GM21360 (cell line): Measurements from ENCODE around the gene MTA1.

ENCODE experiments used
- ATAC-seq: cut with Tn5 transposase; IDR thresholded peaks from one replicate; pipeline ENCODE4 v1.9.1; 2021; ENCODE audit warnings: mild to moderate bottlenecking, moderate library complexity; ENCODE audit not compliant: unreplicated experiment

MTA1 gene

DNA sequence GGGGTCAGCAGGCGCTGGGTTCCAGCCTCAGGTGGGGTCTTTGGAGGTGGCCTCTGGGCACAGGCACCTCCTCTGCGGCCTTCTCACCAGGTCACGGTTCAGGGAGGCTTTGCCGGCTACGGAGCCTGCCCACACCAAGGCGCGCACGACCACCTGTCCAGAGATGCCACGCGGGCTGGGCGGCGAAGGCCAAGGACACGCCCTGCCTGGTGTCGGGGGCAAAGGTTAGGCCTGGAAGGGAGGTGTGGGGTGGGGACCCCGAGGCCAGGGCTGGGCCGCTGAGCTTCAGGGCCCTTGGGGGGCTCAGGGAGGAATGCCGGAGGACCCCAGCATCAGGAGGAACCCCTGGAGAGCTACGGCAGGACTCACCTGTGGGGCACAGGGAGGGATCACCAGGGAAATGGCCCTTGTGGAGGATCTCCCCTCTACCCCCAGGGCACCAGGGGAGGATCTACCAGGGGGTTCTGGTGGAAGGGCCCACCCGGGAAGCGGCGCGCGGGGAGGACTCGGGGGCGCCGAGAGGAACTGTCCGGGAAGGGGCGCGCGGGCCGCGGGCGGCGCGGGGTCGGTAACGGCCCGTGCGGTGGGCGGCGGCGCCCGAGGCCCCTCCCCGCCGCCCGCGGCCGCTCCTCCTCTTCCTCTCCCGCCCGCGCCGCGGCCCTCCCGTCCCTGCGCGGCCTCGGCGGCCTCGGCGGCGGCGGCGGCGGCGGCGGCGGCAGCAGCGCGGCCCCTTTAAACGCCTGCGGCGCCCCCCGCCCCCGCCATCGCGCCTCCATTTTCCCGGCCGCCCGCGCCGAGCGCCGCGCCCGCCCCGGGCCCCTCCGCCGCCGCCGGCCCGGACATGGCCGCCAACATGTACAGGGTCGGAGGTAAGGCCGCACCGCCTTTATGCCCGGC, at the start of gene MTA1:
Gene MTA1, plus strand, starts transcription at position 633 of the 897 bp plus-strand sequence. Its CDS starts 209 bp downstream, at position 842.
- no peak for ATAC-seq

DNA sequence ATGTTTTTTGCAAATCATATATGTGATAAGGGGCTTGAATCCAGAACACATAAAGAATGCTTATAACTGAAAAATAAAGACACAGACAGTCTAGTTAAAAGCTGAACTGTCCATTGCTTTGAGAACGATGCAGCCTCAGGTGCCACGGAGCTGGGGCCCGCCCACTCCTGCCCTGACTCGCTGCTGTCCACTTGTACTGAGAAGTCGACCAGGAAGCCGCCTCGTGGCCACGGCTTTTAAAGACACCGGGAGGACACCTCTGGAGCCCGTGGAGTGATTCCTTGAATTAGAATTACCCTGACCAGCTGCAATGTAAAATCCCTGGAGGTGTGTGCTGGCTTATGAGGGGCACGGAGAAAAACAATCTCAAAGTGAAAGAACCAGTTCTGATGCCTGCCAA, 45.2 kb upstream of the MTA1 start:
- no peak for ATAC-seq

DNA sequence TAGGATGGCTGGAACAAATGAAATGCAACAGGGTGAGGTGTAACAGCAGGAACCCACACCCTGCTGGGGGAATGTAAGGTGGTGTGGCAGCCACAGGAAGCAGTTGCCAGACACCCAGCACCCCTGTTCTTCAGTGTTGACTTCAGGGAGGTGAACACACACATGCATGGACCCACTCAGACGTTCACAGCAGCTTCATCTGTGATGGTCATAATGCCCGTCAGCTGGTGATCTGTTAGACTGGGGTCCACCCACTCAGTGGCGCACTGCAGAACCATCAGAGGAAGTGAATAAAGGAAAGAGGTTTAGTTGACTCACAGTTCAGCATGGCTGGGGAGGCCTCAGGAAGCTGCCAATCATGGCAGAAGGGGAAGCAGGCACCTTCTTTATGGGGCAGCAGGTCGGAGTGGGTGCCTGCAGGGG, 44.0 kb upstream of the MTA1 start:
- ATAC-seq: no peak

DNA sequence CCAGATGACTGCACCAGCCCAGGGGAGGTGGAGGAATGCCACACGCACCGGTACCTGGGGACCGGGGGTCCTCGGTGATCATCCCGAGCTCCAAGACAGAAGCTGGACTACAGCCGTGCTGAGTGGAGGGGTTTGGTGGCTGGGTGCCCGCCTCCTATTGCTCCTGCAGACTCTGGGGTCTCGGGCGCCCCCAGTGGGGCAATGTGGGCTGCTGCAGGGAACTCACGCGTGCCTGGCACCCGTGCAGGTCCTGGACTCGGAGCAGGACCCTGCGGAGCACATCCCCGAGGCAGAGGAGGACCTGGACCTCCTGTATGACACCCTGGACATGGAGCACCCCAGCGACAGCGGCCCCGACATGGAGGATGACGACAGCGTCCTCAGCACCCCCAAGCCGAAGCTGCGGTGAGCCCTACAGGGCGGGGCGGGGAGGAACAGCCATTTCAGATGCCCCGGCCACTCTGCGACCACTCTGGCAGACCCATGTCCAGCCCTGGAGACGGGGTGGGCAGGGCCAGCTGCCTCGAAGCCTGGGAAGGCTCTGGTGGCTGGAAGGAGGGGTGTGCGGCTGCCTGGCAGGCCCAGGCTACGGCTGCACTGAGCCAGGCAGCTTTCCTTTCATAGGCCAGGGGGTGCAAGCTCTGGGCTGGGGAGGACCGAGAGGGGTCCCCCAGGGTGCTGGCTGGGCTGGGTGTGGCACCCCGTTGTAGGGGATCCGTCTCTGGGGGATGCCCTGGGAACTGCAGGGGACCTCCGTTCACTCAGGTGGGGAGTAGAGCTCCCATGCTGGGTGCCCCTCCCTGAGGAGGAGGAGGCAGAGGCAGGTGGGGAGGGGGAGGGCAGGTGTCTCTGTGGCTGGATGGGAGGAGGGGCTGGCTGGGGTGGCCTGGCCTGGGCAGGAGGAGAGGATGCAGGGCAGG, 42.8 kb upstream of the MTA1 start:
- ATAC-seq: no peak

DNA sequence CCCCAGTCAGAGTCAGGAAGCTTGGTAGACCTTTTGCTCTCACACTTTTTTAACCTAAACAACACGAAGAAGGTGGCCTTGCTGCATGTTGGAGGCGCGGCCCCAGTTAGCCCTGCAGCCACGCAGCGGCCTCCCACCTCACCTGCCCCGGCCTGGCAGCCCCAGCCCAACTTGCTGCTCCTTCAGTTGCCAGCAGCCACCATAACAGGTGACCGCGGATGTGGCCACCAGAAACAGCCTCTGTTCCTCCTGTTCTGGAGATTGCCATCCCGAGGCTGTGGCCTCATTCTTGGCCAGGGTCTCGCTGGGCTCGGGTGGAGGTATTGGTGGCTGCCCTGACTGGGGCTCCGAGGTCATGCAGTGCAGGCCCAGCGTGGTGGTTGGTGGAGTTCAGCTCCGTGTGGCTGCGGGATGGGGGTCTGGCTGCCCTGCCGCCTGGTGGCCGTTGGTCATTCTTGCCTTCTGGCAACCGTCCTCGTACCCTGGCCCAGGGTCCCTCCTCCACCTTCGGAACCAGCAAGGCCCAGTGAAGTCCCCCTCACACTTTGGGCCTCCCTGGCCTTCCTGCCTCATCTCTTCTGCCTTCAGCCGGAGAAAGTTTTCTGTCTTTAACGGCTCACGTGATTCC, 42.0 kb upstream of the MTA1 start:
- no peak for ATAC-seq

DNA sequence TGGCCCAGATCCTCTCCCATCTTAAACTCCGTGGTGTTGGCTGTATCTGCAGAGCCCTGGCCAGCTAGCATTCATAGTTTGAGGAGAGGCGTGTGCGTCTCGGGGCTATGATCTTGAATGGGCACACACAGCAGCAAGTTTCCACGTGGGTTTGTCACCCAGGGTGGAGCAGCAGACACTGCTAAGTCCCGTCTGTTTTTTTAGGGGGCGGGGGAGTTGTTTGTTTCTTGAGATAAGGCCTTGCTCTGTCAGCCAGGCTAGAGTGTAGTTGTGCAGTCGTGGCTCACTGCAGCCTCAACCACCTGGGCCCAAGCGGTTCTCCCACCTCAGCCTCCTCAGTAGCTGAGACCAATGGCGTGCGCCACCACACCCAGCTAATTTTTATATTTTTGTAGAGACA, 41.4 kb upstream of the MTA1 start:
- ATAC-seq: no peak

DNA sequence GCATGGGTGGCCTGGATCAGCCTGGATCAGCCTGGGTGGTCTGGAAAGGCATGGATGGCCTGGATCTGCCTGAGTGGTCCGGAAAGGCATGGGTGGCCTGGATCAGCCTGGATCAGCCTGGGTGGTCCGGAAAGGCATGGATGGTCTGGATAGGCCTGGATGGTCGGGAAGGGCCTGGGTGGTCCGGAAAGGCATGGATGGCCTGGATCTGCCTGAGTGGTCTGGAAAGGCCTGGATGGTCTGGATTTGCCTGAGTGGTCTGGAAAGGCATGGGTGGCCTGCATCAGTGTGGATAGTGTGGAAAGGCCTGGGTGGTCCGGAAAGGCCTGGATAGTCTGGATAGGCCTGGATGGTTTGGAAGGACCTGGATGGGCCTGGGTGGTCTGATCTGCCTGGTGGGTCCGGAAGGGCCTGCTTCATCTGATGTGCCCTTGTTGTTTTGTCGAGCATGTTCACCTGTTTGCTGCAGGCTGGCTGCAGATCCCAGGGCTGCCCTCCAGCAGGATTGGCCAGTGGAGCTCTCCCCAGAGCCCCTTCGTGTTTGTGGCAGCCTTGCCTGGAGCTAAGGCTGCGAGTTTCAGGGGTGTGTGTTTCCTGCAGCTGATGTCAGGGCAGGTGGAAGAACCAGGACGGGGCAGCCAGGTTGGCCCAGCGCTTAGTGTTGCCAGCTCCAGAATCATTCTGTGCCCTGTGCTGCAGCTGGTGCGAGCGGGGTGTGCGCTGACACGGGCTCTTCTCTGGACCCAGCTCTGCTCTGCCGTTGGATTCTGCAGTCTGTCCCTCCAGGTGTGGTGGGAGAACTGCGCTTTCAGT, 40.5 kb upstream of the MTA1 start:
- no peak for ATAC-seq

DNA sequence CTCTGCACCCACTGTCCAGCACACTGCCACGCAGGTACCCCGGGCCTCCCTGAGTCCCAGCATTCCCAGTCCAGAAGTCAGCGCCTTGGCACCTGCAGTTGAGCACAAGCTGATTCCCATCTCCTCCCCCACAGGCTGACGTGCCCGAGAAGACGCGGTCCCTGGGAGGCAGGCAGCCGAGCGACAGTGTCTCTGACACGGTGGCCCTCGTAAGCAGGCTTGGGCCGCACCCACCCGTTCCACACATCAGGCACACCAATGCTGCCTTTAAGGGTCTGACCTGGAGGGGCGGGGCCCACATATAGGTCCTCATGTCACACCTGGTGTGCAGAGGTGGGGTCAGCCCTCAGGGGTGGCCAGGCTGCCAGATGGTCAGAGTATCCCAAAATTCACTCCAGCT, 39.7 kb upstream of the MTA1 start:
- no peak for ATAC-seq

DNA sequence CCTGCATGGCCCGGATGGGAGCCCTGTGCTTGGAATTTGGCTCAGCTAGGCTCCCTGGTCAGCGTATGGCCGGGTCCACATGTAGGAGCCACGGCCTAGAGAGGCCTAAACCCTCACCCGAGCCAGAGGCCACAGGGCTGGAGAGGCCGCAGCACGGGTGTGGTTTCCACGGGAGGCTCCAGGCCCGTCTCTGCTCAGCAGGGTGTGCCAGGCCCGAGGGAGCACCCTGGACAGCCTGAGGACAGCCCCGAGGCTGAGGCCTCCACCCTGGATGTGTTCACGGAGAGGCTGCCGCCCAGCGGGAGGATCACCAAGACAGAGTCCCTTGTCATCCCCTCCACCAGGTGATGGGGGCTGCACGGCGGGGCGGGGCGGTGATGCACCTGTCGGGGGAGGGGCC, 38.9 kb upstream of the MTA1 start:
- ATAC-seq: no peak

DNA sequence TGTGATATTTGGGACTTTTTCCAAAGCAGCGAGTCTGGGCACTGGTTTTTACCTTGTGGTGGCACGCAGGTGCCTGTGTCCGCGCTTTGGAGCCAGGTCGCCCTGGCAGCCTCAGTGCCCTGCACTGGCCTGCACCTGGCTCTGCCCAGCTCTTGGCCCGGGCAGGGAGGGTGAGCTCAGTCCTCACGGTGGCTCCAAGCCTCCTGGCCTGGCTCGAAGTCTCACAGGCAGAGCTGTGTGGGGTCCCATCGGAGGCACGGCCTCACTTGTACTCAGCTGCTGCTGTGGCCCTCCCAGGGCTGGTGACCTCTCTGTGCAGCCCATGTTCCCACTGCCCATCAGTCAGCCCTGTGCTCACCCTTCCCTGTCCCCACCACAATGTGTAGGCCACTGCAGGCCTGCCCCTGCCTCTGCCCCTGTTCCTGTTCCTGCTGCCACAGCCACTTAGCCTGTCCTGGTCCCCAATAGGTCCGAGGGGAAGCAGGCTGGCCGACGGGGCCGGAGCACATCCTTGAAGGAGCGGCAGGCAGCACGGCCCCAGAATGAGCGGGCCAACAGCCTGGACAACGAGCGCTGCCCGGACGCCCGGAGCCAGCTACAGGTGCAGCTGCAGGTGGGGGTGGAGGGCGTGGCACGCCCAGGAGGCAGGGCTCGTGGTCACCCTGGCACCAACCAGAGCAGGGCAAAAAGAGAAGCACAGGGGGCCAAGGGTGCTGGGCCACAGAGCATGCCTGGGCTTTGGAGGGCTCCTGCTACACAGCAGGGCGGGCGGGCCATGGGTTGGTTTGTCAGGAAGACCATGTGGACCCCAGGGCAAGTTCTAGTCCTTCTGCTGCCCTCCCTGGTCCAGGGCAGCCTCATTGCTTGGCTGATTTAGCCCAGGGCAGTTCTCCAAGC, 37.9 kb upstream of the MTA1 start:
- ATAC-seq: no peak

DNA sequence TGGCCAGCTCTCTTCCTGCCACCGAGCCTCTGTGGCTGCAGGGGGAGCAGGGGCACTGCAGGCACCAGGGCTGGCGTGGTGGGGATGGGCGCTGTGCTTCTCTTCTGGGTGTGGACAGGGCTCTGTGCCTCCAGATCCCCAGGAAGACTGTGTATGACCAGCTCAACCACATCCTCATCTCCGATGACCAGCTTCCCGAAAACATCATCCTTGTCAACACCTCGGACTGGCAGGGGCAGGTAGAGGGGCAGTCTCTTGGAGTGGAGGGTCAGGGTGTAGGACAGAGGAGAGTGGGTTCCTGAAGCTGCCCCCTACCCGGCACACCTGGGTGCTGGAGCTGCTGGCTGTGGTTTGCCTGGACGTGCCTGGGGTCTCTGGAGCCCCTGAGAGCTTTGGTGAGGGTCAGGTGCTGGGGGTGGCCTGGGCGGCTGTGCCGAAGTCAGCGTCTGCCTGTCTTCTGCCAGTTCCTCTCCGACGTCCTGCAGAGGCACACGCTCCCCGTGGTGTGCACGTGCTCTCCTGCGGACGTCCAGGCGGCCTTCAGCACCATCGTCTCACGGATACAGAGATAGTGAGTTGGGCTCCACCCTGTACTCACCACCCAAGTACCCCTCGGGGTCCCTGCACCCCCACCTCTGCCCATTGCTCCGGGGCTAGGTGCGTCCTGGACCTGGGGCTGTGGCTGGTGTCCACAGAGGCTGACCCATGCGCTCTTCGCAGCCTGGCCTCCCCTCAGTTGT, 37.1 kb upstream of the MTA1 start:
- no peak for ATAC-seq

DNA sequence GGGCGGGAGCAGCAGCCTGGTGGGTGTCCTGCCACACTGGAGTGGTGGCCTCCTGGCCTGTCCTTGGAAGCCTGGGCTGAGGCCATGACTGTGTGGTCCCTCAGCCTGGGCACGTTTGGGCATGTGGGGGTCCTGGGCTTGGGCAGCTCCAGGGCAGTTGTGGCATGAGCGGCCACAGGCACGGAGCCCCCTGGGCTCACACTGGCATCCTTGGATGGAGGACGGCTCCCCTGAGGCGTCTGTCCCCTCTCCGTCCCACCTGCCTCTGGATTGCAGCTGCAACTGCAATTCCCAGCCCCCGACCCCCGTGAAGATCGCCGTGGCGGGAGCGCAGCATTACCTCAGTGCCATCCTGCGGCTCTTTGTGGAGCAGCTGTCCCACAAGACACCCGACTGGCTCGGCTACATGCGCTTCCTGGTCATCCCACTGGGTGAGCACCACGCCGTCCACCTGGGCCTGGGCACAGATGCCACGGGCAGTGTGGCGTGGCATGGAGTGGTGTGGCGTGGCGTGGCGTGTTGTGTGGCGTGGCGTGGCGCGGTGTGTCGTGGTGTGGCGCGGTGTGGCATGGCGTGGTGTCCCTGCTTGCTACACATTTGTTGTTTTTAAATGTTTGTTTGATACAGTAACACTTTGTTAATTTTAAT, 36.4 kb upstream of the MTA1 start:
- no peak for ATAC-seq

DNA sequence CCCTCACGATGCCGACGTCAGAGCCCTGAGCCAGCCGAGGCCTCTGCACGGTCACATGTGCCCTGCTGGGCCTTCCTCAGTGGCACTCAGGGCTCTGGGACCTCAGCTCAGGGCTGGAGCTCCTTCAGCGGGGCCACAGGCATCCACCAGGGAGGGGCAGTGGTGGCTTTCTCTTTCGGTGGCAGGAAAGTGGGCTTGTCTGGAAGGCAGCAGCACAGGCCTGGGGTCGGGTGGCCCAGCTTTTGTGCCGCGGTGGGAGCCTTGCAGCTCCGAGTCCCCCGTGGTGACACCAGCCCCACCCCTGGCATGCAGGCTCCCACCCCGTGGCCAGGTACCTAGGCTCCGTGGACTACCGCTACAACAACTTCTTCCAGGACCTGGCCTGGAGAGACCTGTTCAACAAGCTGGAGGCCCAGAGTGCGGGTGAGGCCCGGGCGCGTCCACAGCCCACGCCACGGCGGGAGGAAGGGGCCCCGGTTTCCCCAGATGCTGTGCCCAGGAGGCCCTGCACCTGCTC, 35.5 kb upstream of the MTA1 start:
- no peak for ATAC-seq

DNA sequence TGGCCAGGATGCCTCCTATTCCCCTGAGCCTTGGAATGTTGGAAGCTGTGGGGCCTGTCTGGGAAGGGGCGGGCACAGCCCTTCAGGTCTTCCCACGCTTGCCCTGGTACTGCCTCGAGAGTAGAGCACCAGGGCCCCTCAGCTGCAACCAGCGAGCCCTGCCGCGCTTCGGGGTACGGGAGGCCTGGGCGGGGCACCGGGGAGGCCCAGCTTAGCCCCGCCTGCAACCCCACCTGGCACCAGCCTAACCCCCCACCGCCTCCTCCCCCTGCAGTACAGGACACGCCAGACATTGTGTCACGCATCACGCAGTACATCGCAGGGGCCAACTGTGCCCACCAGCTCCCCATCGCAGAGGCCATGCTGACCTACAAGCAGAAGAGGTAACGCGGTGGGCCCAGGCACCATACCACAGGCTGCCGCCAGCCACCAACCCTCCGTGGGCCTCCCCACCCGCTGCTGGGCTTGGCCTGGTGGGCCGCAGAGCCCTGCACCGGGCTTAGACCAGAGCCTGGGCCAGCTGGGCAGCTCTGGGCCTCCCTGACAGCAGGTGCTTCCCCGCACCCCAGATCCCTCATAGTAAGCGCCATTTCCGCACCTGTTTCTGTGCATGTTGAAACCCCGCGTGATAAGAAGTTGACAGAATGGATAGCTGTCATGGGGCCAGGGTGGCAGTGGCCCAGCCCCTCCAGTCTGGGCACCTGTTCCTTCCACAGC, 34.9 kb upstream of the MTA1 start:
- no peak for ATAC-seq

DNA sequence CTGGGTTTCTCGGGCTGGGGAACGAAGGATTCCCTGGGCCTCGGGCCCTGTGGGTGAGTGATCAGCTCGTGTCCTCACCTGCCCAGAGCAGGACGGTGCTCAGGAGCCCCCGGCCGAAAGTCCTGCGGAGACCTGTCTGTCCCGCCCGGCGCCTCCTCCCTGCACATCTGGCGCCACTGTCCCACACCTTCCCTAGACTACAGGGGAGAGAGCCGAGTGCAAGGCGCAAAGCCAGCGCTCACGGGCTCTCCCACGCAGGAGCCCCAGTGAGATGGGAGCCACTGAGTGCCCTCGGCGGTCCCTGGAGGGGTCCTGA, 34.3 kb upstream of the MTA1 start:
- no peak for ATAC-seq

DNA sequence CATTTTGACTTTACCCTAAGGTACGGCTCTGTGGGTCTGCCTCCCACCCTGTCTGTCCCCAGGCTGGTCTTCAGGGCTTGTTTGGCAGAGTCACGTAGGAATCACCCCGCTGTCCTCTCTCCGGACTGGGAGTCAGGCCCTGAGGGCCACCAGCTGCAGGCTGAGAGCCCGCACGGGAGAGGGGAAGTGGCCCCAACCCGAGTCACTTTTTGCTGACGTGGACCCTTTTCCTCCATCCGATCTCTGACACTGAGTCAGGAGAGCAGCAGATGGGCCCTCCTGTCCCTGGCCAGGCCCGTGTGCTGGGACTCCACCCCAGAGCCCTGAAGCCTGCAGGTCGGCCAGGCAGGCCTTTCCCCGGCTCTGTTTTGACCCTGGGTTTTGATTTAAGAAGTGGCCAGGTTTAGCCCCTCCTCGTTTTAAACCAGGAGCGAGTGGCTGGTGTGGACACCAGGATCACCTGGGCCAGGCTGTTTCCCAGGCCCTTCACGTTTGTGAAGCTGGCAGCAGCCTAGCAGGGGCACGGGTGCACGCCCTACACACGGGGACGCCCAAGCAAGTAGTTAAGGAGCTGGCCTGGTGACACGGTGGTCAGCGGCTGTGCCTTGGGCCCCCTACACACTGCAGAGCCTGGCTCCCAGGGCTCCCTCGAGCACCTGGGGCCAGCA, 33.8 kb upstream of the MTA1 start:
- no peak for ATAC-seq
